ENCODE data around the gene MEIKIN.

DNA sequence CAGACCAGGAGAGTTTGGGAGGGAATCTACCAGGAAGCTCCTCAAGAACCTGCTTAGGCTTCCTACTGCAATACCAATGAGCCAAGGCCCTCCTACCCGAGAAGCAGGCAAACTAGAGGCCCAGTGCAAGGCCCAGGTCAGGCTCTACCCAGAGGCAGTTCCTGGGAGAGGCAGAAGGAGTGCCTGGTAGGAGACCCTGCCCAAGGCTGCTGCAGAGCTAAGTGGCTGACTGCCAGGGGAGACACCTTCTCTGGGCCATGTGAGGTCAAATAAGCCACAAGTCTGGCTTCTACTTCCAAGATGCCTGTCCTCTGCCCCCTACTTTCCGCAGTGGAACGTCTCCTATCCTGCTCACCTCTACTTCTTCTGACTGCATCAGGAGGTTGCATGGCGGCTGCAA, 48.2 kb upstream of the MEIKIN start:
- TF ChIP-seq, protein P1, sequence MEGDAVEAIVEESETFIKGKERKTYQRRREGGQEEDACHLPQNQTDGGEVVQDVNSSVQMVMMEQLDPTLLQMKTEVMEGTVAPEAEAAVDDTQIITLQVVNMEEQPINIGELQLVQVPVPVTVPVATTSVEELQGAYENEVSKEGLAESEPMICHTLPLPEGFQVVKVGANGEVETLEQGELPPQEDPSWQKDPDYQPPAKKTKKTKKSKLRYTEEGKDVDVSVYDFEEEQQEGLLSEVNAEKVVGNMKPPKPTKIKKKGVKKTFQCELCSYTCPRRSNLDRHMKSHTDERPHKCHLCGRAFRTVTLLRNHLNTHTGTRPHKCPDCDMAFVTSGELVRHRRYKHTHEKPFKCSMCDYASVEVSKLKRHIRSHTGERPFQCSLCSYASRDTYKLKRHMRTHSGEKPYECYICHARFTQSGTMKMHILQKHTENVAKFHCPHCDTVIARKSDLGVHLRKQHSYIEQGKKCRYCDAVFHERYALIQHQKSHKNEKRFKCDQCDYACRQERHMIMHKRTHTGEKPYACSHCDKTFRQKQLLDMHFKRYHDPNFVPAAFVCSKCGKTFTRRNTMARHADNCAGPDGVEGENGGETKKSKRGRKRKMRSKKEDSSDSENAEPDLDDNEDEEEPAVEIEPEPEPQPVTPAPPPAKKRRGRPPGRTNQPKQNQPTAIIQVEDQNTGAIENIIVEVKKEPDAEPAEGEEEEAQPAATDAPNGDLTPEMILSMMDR (conservative IDR thresholded peaks at IDR 0.05; ENCODE audit: low read depth in 2 of 2), result no peak
- no peak for TF ChIP-seq EZH2 (IDR thresholded peaks at IDR 0.05; ENCODE audit: low read depth, unreplicated experiment)
- TF ChIP-seq POLR2AphosphoS5 (IDR thresholded peaks at IDR 0.05; ENCODE audit: low read depth), result no peak
- no peak for TF ChIP-seq EZH2phosphoT487 (IDR thresholded peaks at IDR 0.05; ENCODE audit: unreplicated experiment)
- no peak for TF ChIP-seq REST (IDR thresholded peaks at IDR 0.05; ENCODE audit: unreplicated experiment)
- TF ChIP-seq ZNF114 (CRISPR knock-in tag; IDR thresholded peaks at IDR 0.05), result no peak
- no peak for TF ChIP-seq NANOG (IDR thresholded peaks at IDR 0.05; ENCODE audit: borderline replicate concordance)
- no peak for TF ChIP-seq JUNB (IDR thresholded peaks at IDR 0.05; ENCODE audit: unreplicated experiment)
- TF ChIP-seq CREB1 (CRISPR knock-in tag; IDR thresholded peaks at IDR 0.05; ENCODE audit: low read depth), result no peak
- no peak for TF ChIP-seq STAT1 (IDR thresholded peaks at IDR 0.05; ENCODE audit: unreplicated experiment)
- TF ChIP-seq, protein P2, sequence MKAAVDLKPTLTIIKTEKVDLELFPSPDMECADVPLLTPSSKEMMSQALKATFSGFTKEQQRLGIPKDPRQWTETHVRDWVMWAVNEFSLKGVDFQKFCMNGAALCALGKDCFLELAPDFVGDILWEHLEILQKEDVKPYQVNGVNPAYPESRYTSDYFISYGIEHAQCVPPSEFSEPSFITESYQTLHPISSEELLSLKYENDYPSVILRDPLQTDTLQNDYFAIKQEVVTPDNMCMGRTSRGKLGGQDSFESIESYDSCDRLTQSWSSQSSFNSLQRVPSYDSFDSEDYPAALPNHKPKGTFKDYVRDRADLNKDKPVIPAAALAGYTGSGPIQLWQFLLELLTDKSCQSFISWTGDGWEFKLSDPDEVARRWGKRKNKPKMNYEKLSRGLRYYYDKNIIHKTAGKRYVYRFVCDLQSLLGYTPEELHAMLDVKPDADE (IDR thresholded peaks at IDR 0.05), result no peak
- TF ChIP-seq, protein P3, sequence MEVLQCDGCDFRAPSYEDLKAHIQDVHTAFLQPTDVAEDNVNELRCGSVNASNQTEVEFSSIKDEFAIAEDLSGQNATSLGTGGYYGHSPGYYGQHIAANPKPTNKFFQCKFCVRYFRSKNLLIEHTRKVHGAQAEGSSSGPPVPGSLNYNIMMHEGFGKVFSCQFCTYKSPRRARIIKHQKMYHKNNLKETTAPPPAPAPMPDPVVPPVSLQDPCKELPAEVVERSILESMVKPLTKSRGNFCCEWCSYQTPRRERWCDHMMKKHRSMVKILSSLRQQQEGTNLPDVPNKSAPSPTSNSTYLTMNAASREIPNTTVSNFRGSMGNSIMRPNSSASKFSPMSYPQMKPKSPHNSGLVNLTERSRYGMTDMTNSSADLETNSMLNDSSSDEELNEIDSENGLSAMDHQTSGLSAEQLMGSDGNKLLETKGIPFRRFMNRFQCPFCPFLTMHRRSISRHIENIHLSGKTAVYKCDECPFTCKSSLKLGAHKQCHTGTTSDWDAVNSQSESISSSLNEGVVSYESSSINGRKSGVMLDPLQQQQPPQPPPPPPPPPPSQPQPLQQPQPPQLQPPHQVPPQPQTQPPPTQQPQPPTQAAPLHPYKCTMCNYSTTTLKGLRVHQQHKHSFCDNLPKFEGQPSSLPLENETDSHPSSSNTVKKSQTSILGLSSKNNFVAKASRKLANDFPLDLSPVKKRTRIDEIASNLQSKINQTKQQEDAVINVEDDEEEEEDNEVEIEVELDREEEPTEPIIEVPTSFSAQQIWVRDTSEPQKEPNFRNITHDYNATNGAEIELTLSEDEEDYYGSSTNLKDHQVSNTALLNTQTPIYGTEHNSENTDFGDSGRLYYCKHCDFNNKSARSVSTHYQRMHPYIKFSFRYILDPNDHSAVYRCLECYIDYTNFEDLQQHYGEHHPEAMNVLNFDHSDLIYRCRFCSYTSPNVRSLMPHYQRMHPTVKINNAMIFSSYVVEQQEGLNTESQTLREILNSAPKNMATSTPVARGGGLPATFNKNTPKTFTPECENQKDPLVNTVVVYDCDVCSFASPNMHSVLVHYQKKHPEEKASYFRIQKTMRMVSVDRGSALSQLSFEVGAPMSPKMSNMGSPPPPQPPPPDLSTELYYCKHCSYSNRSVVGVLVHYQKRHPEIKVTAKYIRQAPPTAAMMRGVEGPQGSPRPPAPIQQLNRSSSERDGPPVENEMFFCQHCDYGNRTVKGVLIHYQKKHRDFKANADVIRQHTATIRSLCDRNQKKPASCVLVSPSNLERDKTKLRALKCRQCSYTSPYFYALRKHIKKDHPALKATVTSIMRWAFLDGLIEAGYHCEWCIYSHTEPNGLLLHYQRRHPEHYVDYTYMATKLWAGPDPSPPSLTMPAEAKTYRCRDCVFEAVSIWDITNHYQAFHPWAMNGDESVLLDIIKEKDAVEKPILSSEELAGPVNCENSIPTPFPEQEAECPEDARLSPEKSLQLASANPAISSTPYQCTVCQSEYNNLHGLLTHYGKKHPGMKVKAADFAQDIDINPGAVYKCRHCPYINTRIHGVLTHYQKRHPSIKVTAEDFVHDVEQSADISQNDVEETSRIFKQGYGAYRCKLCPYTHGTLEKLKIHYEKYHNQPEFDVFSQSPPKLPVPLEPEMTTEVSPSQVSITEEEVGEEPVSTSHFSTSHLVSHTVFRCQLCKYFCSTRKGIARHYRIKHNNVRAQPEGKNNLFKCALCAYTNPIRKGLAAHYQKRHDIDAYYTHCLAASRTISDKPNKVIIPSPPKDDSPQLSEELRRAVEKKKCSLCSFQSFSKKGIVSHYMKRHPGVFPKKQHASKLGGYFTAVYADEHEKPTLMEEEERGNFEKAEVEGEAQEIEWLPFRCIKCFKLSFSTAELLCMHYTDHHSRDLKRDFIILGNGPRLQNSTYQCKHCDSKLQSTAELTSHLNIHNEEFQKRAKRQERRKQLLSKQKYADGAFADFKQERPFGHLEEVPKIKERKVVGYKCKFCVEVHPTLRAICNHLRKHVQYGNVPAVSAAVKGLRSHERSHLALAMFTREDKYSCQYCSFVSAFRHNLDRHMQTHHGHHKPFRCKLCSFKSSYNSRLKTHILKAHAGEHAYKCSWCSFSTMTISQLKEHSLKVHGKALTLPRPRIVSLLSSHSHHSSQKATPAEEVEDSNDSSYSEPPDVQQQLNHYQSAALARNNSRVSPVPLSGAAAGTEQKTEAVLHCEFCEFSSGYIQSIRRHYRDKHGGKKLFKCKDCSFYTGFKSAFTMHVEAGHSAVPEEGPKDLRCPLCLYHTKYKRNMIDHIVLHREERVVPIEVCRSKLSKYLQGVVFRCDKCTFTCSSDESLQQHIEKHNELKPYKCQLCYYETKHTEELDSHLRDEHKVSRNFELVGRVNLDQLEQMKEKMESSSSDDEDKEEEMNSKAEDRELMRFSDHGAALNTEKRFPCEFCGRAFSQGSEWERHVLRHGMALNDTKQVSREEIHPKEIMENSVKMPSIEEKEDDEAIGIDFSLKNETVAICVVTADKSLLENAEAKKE (CRISPR knock-in tag; IDR thresholded peaks at IDR 0.05), result no peak
